RPMI7951 (cell line): ENCODE measurements around the gene SMIM36. TPM values are rescaled to one million over a fixed set of nuclear protein-coding genes. Genes with fewer than 3 reads are reported as not detected.
A peak's percentile ranks its signal among the peaks of the same experiment; 100 is the strongest.
"Not testable (repeated sequence)": the region's sequence is repeated elsewhere in the genome, so short reads cannot be mapped to it uniquely, and the experiment has no call there.

Experiments used
- DNase-seq: peaks from one replicate; pipeline ENCODE4 v3.0.0-alpha.2; 2012; ENCODE audit warnings: low read depth
- total RNA-seq: library from RNA; depleted of rRNA; stranded (reverse); fragments of >200 nt; shearing (Covaris generic); gene quantifications from 2 replicates; pipeline ENCODE4 v1.2.3, GENCODE V29; 2014

The SMIM36 gene
- total RNA-seq, 1 experiment from 2014 or later: not detected

- no peak for DNase-seq
These were observed 54.7 kb downstream of the SMIM36 start for GRCh38 chr17:55456307-55457240.

GRCh38 chr17:55454906-55455474, 56.3 kb downstream of the SMIM36 start:
- peak; percentile 35 for DNase-seq

DNA sequence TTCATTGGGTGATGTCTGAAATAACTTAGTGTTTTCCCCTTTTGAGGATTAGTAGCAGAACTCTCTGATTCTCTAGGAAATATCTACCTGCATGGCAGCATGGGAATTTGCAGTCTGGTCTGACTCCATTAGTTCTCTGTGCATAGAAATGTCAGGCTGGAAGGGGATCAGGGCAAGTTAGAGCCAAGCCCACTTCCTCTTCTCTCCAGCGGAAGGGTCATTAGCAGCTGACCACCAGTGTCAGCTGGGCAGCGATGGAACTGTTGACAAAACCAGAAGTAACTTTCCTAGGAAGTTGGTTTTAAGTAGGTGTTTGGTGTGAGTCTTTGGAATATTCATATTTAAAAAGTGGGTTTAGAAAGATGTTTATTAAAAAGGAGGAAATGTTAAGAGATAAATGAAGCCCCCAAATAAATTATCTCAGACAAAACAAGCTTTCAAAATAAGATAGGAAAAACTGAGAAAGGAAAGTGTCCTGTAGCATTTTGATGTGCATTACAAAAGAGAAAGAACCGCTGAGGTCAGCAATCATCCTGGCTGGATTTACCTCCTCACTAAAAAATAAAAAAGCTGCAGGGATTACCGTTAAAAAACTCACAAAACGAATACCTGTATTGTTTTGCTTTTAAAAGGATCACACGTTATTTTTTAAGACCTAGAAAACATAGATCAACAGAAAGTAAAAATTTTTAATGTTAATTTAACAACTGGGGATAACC, 57.3 kb downstream of the SMIM36 start:
- no peak for DNase-seq

DNA sequence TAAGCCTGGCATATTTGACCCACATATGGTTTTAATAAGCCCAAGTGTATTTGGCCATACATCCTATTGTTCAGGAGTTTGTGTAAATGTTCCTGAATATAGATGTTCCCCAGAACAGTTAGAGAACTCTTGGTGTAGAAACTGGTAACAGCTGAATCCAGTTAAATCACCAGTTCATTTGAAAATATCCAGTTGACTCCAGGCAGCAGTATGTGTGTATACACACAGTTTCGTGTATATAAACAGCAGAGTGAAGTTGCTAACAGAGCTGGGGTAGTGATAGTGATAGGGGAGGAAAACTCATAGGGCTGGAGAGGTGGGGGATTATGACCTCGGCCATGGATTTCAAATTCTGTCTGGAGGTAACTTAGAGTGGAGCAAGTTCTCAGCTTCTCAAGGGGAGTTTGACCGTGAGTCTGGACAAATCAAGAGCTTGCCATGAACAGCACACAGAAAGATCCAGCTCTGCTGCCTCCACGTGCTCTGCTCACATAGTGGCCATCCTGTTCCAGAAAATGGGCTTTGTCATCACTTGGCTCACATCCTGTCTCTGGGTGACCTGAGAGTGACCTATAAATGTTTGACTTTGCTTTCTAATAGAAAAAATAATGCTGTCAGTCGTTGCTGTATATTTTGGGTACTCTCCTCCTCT, 59.0 kb downstream of the SMIM36 start:
- DNase-seq: peak; percentile 81

DNA sequence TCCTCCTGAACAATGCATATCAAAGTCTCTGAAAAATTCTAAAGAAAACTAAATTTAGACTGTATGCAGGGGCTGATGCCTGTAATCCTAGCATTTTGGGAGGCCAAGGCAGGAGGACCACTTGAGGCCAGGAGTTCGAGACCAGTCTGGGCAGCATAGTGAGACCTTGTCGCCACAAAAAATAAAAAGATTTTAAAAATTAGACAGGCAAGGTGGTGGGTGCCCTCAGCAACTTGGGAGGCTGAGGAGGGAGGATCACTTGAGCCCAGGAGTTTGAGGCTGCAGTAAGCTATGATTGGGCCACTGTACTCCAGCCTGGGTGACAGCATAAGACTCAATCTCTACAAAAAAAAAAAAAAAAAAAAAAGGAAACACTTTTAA, 59.5 kb downstream of the SMIM36 start:
- no peak for DNase-seq

DNA sequence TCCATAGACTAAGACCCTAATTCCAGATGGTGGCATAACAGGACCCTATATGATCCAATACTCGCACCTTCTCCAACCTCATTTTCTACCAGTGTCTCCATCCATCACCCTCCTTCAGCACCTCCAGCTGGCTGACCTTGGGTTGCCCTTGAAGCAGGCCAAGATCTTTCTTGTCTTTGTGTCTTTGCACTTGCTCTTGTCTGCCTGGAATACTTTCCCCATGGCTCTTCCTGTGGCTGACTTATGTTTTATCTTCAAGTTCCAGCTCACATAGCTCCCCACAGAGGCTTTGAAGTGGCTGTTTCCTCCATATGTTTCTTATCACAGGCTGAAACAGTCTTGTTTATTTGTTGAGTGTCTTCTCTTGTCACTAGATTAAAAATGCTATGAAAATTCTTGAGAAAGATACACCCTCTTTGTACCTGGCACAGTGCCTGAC, 60.0 kb downstream of the SMIM36 start:
- peak; percentile 88 for DNase-seq

GRCh38 chr17:55450232-55450825, 60.9 kb downstream of the SMIM36 start:
- no peak for DNase-seq

DNA sequence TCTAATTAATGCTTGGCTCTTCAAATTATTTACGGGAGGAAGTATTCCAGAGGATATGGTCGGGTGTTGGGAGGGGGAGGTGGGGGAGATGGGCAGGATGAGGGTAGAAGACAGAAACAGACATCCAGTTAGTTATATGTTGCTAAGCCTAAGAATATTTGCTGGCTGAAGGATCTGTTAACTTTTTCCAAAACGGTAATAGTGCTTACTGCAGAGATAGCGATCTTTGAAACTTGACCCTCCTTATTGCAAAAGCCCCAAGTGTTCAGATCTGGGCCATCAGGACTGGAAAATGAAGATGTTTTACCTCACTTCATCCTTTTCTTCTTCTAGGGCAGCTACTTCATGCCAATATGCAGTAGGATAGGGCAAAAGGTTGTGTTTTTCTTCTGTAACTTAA, 62.6 kb downstream of the SMIM36 start:
- peak; percentile 72 for DNase-seq

- DNase-seq: no peak
These were observed 64.6 kb downstream of the SMIM36 start for GRCh38 chr17:55446581-55447205.

- DNase-seq: not testable (repeated sequence)
These were observed 65.2 kb downstream of the SMIM36 start for GRCh38 chr17:55446004-55446403.

GRCh38 chr17:55444471-55445441, 66.5 kb downstream of the SMIM36 start:
- DNase-seq: peak; percentile 47

- DNase-seq: no peak
These were observed 67.3 kb downstream of the SMIM36 start for GRCh38 chr17:55443904-55444303.

- DNase-seq: no peak
These were observed 68.1 kb downstream of the SMIM36 start for GRCh38 chr17:55442953-55443683.

DNA sequence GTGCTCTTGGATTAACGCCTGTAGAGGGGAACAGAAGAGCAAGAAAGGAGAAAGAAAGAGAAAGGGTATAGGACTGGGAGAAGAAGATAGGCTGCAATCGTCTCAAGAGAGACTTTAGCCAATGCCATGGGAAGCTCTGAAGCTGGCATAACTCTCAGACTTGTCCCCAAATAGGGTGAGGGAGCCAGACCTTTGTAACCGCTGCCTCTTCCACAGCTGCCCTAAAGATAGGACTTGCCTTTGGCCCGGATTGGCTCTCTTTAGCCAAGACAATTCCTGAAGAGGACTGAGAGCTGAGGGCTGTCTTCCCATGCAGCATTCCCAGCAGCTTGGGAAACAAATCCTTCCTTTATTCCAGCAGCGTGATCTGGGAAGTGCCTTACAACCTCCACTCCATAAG, 68.8 kb downstream of the SMIM36 start:
- no peak for DNase-seq

DNA sequence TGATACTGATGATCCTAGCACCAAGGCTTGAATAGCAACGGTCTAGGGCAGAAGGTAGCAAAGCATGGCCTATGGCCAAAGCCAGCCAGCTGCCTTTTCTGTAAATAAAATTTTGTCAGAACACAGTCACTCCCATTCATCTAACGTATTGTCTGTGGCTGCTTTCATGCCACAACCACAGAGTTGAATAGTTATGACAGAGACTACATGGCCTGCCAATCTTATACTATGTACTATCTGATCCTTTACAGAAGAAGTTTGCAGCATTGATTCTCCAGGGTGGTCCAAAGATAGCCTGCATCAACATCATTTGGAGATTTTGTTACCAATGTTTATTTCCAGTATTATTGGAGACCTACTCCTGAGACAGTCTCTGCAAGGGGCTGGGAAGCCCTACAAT, 69.7 kb downstream of the SMIM36 start:
- no peak for DNase-seq

DNA sequence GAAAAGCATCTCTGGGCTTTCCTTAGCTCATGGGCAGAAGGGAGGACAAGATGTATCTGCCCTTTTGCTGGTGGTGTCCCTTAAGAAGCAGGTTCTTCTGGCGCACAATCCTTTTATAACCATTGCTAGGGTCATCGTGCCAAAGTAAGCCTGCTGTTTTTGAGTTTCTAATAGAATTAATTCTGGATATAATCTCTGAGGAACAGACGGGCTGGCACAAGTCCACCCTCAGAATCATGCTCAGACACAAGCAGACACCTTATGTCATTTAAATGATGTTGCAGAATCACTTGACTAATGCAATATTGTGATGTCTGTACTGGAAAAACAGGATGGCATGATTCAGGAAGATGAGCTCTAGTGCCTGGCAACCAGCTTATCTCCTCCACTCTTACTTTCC, 70.9 kb downstream of the SMIM36 start:
- DNase-seq: no peak

DNA sequence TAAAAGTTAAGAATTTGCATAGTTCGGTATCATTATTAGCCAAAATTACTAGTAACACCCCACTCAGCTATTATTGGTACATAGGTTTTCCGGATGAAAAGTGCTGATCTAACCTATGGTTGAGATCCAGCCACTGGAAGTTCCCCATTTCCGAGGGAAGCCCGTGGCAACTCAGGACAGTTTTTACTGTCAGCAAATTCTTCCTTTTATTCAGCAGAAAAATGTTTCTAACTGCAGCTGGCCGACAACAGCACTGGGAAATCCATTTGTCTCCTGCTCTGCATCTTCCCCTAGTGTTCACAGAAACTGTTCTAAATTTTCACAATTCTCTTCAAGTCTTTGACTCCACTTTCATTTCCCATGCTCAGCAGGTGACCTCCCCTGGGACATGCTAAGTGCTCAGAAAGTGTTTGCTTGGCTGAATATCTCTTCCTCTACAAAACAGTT, 74.1 kb downstream of the SMIM36 start:
- DNase-seq: no peak

DNA sequence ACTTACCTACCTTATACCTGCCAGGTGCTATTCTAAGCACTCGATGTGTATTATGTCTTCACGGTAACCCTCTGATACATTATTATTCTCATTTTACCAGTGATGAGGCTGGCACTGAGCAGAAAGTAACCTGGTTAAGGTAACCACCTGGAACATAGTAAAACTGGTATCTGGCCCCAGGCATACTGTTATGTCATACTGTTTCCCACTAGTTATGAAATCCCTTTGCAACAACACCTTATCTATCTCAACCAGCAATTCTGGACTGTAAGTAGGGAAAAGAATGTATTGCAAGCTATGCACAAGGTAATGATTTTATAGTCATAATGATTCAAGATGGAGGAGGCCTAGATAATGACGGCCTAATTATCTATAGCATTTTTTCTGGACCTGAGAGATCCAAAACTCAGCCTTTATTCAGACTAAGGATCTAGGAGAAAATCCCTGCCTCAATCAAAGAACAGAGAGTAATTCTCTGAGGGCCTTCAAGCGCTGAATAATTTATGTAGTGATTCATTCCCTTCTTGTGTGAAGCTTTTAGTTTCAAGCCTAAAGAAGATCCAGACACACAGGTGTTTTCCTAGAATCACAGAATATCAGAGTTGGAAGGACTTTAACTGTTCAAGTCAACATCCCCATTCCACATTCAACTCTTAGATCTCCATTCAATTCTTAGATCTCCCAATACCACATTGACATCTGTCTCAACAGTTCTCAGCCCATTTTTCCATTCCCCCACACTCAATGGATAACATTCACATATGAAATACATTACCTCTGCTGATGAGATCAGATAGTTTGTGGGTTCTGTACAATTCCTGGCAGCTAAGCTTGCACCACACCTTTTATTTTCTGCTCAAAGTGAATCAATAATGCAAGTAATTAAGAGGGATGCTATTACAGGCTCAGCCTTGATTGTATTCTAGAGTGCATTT, 74.8 kb downstream of the SMIM36 start:
- DNase-seq: no peak
